IPS-18a (cell line): Measurements from ENCODE around the gene LARP4B.

ENCODE experiments used
- H3K27ac ChIP-seq: one replicate; pipeline ENCODE4 v1.5.1; 2013; ENCODE audit warnings: low read length
- H3K27me3 ChIP-seq: one replicate; pipeline ENCODE4 v1.6.1; 2013; ENCODE audit warnings: mild to moderate bottlenecking, low read length; ENCODE audit not compliant: control insufficient read depth, insufficient read depth
- H3K36me3 ChIP-seq: one replicate; pipeline ENCODE4 v1.6.1; 2013; ENCODE audit warnings: low read depth, low read length; ENCODE audit not compliant: control insufficient read depth
- H3K4me1 ChIP-seq: one replicate; pipeline ENCODE4 v1.6.1; 2013; ENCODE audit warnings: low read depth, low read length; ENCODE audit not compliant: control insufficient read depth
- H3K4me3 ChIP-seq: one replicate; pipeline ENCODE4 v1.5.1; 2013; ENCODE audit warnings: low read length
- H3K9ac ChIP-seq: one replicate; pipeline ENCODE4 v1.6.1; 2013; ENCODE audit warnings: mild to moderate bottlenecking, low read length, moderate library complexity
- H3K9me3 ChIP-seq: one replicate; pipeline ENCODE4 v1.6.1; 2013; ENCODE audit warnings: low read depth, low read length; ENCODE audit not compliant: control insufficient read depth

The LARP4B gene

DNA sequence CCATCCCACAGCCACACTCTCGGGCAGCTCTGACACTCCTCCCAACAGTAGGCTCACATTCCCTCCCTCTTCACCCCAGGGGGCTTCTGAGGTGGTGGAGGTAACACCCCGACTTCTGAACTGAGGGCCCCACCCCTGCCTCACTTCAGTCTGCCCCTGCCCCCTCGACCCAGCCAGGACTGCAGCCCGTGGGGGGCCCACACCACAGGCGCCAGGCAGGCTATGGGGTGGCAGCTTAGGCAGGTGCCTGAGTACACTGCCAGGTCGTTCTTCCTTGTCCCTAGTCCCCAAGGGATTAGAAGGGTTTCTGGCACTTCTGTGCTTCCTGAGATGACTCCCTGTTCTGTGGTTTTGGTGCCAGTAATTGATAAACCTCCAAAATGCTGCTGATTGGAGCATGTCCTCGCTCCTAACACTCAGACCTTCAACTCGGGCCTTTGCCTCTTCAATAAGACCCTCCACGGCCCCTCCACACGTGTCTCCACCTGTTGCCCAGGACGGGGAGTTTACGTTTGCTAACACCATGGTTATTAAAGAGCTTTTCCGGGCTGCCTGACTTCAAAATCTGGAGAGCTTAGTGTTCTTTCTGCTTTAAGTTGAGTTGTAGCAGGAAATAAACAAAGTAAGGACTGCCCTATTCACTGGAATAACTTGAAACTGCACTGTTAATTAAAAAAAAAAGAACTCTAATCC lies 23.8 kb upstream of the LARP4B start:
- H3K27me3 ChIP-seq = no peaks in the 10 kb centered on the region
- no peaks in the 10 kb centered on the region for H3K4me1 ChIP-seq
- no peak overlapping the region for H3K9ac ChIP-seq
- no peaks in the 10 kb centered on the region for H3K36me3 ChIP-seq
- no peak overlapping the region for H3K27ac ChIP-seq
- H3K4me3 ChIP-seq = no peak overlapping the region
- no peaks in the 10 kb centered on the region for H3K9me3 ChIP-seq

DNA sequence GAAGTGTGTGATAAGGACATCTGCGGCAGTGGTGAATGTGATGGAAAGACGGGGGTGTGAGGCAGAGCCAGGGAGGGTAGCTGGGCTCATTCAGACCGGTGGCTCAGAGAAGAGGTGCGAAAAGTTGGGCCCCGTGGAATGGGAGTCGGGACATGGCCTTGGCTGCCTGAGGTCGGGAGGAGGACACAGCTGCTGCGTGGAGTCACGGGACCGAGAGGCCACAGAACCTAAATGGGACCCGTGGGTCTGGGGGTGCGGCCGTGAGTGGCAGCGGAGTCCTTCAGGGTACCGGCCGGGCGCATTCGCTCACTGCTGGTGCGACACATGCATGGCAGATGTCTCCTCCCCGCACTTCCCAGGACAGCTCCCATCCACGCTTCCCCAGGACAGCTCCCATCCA lies 22.9 kb upstream of the LARP4B start:
- Histone ChIP-seq H3K4me3 (no peak overlapping the region), H3K36me3 (no peaks in the 10 kb centered on the region), H3K27ac (no peak overlapping the region), H3K4me1 (no peaks in the 10 kb centered on the region), H3K9me3 (no peaks in the 10 kb centered on the region), H3K9ac (no peak overlapping the region), H3K27me3 (no peaks in the 10 kb centered on the region)

DNA sequence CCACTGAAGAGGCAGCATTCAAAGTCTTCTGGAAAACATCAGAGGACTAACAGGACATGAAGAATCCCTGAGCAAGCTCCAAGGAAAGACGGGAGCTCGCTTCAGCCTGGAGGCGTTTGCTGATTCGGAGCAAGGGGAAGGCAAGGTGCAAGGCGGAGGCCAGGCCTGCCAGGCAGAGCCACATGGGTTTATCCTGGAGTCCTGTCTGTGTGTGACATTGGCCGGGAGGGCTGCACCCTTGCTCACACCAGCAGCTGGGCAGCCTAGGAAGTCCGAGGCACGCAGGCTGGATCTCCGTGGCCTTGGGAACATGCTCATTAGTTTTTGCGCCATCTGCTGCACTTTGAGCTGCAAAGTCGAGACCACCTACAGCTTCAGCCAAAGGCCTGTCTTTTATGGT lies 22.3 kb upstream of the LARP4B start:
- Histone ChIP-seq H3K36me3 (no peaks in the 10 kb centered on the region), H3K27ac (no peak overlapping the region), H3K4me1 (no peaks in the 10 kb centered on the region), H3K27me3 (no peaks in the 10 kb centered on the region), H3K9me3 (no peaks in the 10 kb centered on the region), H3K9ac (no peak overlapping the region), H3K4me3 (no peak overlapping the region)

DNA sequence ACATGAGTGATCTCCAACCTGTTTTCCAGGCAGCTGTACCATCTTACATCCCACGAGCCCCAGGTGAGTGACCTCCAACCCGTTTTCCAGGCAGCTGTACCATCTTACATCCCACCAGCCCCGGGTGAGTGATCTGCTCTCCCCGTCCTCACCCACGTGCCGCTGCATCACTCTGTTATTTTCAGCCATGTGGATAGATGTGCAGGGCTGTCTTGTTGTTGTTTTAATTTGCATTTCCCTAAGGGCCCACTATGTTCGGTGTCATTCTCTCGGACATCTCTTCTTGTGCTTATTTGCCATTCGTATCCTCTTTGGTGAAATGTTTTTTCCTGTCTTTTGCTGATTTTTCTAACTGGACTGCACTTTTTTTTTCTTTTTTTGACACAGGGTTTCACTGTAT lies 17.9 kb upstream of the LARP4B start:
- Histone ChIP-seq H3K27me3 (no peaks in the 10 kb centered on the region), H3K36me3 (no peaks in the 10 kb centered on the region), H3K9me3 (no peaks in the 10 kb centered on the region), H3K4me3 (no peak overlapping the region), H3K4me1 (no peaks in the 10 kb centered on the region), H3K9ac (no peak overlapping the region), H3K27ac (no peak overlapping the region)

DNA sequence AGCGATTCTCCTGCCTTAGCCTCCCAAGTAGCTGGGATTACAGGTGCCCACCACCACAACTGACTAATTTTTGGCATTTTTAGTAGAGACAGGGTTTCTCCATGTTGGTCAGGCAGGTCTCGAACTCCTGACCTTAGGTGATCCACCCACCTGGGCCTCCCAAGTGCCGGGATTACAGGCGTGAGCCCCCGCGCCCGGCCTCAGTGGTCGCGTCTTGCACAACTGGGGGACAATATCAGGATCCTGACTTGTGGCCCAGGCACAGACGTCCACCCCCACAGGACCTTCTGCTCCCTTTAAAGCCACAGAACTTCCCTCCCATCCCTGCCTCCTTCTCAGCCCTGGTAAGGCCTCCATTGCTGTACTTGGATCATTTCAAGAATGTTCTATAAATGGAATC lies 16.8 kb upstream of the LARP4B start:
- H3K36me3 ChIP-seq = no peaks in the 10 kb centered on the region
- H3K9ac ChIP-seq = no peak overlapping the region
- no peak overlapping the region for H3K27ac ChIP-seq
- H3K4me1 ChIP-seq = no peaks in the 10 kb centered on the region
- H3K9me3 ChIP-seq = no peaks in the 10 kb centered on the region
- no peak overlapping the region for H3K4me3 ChIP-seq
- no peaks in the 10 kb centered on the region for H3K27me3 ChIP-seq

DNA sequence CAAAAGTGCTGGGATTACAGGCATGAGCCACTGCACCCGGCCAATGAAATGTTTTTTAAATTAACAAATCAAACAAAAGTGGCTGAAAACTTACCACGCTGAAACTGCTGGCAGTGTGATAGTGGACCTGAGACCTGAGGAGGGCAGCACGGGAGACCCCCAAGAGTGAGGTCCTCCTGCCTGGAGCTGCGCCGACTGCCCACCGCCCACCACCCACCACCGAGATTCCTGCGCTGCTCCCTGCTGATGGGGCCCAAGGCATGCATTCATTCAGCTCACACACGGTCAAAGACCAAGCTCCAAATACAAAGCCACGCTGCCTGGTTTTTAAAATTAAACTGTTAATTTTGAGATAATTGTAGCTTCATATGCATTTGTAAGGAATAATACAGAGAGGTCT lies 16.4 kb upstream of the LARP4B start:
- Histone ChIP-seq H3K27ac (no peak overlapping the region), H3K27me3 (no peaks in the 10 kb centered on the region), H3K9ac (no peak overlapping the region), H3K4me3 (no peak overlapping the region), H3K36me3 (no peaks in the 10 kb centered on the region), H3K4me1 (no peaks in the 10 kb centered on the region), H3K9me3 (no peaks in the 10 kb centered on the region)

DNA sequence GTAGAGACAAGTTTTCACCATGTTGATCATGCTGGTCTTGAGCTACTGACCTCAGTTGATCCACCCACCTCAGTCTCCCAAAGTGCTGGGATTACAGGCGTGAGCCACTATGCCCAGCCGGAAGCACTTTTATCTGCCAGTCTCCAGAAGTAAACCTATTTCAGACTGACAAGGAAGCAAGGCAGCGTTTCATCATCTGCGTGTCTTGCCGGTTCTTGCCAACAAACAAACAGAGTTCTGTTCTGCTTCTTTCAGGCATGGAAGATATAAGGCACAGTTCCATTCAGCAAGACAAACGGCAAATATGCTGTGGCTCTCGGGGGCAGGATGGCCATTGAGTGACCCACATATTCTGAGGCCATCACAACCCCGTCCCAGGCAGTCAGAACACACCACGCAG lies 15.5 kb upstream of the LARP4B start:
- Histone ChIP-seq H3K9me3 (no peaks in the 10 kb centered on the region), H3K4me3 (no peak overlapping the region), H3K9ac (no peak overlapping the region), H3K4me1 (no peaks in the 10 kb centered on the region), H3K27me3 (no peaks in the 10 kb centered on the region), H3K36me3 (no peaks in the 10 kb centered on the region), H3K27ac (no peak overlapping the region)

DNA sequence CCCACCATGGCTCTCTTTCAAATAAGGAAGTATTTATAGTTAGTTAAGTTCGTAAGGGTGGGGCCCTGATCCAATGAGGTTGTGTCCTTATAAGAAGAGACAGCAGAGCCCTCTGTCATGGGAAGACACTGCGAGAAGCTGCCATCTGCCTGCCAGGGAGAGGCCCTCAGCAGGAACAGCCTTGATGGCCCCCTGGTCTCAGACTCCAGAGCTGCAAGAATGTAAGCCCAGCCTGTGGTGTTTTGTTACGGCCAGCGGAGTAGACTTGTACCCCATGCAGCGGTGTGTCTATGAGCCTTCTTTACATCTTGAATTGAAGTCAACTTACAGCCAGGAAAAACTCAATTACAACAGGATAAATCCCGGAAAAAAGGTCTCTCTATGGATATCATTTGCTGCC lies 14.3 kb upstream of the LARP4B start:
- no peak overlapping the region for H3K9ac ChIP-seq
- no peak overlapping the region for H3K27ac ChIP-seq
- no peaks in the 10 kb centered on the region for H3K9me3 ChIP-seq
- no peaks in the 10 kb centered on the region for H3K27me3 ChIP-seq
- no peaks in the 10 kb centered on the region for H3K4me1 ChIP-seq
- no peak overlapping the region for H3K4me3 ChIP-seq
- no peaks in the 10 kb centered on the region for H3K36me3 ChIP-seq

DNA sequence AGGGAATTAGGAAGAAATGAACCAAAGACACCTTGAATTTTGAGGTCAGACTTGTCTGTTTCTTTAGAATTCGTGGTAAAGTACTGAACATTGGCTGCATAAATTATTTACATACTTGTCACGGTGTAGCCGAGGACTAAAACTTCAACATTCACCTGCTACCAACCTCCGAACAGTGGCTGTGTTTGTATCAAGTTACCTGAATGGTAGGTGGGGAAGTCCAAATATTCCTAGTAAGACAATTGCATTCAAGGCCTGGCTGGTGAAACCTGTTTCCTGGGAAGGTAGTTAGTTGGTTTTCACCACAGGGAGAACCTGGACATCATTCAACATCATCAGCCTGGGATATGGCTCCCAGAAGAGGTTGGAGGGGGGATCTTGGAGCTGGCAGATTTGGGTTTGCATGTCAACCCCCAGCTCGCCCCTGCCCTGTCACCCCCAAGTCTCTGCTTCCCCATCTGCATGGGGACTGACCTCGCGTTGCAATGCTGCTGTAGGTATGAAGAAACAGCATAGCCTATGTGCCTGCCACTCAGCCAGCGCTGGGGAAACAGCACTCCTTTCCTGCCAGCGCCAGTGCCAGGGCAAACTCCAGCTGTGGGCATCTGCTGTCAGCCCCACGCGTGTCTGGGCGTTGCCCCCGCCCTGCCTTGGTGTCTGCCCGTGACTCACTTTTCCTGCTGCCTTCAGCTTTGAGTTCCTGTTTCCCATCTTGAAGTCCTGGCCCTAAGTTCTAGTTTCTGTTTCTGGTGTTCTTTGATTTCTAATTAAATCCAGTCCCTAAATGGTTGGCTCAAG lies 12.7 kb upstream of the LARP4B start:
- H3K4me3 ChIP-seq = no peak overlapping the region
- no peak overlapping the region for H3K9ac ChIP-seq

DNA sequence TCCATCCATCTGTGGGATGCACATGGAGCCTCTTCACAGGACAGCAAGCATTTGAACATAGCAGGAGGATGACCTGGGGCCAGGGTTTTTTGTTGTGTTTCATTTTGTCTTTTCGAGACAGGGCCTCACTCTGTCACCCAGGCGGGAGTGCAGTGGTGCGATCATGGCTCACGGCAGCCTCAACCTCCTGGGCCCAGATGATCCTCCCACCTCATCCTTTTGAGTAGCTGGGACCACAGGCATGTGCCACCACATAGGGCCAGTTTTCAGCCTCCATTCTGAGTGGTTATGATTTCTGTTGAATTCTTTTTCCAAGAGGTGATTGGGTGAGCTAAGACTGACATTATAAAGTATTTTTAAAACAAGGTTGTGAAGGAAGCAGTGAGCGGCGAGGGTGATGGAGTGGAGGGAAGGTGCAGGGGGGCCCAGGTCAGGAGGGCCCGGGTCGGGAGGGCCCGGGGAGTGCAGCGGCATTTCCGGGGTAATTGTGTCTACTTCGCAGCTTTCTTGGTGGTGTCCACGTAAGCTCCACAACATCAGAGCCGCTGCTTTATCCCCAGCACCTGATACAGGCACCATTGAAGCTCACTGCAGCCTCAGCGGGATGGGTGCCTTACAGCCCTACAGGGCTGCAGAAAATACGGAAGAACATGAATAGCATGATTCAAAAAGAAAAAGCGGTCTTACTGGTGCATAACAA lies 12.0 kb upstream of the LARP4B start:
- Histone ChIP-seq H3K9me3 (no peaks in the 10 kb centered on the region), H3K9ac (no peak overlapping the region), H3K27ac (no peak overlapping the region), H3K27me3 (no peaks in the 10 kb centered on the region), H3K36me3 (no peaks in the 10 kb centered on the region), H3K4me3 (no peak overlapping the region), H3K4me1 (no peaks in the 10 kb centered on the region)

More for the DNA sequence above, 12.7 kb upstream of the LARP4B start:
- Histone ChIP-seq H3K36me3 (no peaks in the 10 kb centered on the region), H3K27me3 (no peaks in the 10 kb centered on the region), H3K27ac (no peak overlapping the region), H3K4me1 (no peaks in the 10 kb centered on the region), H3K9me3 (no peaks in the 10 kb centered on the region)

DNA sequence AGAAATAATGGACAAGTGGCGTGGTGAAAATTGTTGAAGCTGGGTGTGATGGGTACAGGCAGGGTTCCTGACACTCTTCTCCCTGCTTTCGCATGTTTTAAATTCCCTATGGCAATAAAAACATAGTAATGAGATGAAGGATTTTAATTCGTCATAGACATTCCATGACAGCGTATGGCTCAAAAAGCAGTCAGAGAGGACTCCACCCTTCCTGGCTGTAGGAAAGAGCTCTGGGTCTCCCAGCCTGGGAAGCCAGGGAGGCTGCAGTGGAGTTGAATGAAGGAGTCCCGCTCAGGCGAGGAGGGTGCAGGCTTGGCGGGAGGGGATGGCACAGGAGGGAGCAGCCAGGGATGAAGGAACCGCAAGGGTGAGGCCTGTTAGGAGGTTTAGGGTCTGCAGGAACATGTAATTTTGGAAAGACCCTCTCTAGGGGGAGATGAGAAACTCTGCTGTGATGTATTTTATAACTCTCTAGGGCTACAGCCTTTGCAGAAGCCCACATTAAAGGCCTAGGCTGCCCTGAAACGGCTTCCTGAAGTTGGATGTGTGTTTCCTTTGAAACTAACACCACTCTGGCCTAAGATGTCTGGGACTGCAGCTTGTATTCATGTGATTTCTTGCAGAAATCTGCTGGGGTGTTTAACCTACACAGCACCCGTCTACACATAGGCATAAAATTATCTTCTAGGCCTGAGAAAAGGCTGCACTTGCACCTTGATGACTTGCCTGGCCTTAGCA lies 7.6 kb upstream of the LARP4B start:
- no peaks in the 10 kb centered on the region for H3K36me3 ChIP-seq
- no peak overlapping the region for H3K9ac ChIP-seq
- H3K27me3 ChIP-seq = no peaks in the 10 kb centered on the region
- no peaks in the 10 kb centered on the region for H3K9me3 ChIP-seq
- H3K4me1 ChIP-seq = no peaks in the 10 kb centered on the region
- H3K4me3 ChIP-seq = no peak overlapping the region
- no peak overlapping the region for H3K27ac ChIP-seq
